ENCODE results near the gene SLC39A5. TPM values are rescaled to one million over a fixed set of nuclear protein-coding genes. Genes with fewer than 3 reads are reported as not detected.

SLC39A5 gene
- total RNA-seq, 2 experiments from 2014 or later, result 0.80 to 1.2 TPM

DNA sequence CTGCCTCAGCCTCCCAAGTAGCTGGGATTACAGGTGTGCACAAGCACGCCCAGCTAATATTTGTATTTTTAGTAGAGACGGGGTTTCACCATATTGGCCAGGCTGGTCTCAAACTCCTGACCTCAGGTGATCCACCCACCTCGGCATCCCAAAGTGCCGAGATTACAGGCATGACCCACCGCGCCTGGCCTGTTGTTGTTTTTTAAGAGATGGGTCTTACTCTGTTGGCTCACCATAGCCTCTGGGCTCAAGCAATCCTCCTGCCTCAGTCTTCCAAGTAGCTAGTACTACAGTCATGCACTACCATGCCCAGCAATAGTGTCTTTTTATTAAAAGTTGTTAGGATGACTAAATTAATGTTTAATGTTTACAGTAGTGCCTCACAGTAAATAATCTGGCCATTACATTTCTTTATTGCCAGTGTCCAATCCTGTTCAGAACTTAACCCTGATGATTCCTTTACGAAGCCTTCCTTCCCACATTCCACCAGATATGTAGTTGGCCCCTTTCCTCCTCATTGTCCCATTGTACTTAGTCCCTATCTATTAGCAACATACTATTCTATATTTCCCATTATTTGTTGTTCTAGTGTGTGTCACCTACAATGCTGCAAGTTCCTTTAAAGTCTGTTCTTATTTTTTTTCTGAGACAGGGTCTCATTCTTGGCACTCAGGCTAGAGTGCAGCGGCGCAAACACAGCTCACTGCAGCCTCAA is 31.8 kb upstream of the SLC39A5 start:
- no peak for DNase-seq
- ChIA-PET CTCF (interaction anchor here (0.6 to 3.3 kb wide), 3 partner anchors 9 to 11 kb away, joined by 4 to 15 read pairs (median 15); partner anchors contain the start of gene SMARCC2), POLR2A (interaction anchor here (1.2 kb wide), 1 partner anchor 10 kb away, joined by 4 read pairs; no protein-coding TSS in a partner anchor)
- H3K4me3 Mint-ChIP-seq, result no peak overlapping the region
- no peaks in the 10 kb centered on the region for H3K9me3 Mint-ChIP-seq
- H3K4me1 Mint-ChIP-seq, result peaks cover 5% of the 10 kb centered on the region
- H3K36me3 Mint-ChIP-seq (ENCODE audit: low read depth), result peaks cover 9% of the 10 kb centered on the region
- no peaks in the 10 kb centered on the region for H3K27me3 Mint-ChIP-seq
- no peak overlapping the region for H3K27ac Mint-ChIP-seq

- ChIA-PET CTCF (interaction anchor here (0.7 to 3.3 kb wide), 3 partner anchors 8 to 161 kb away, joined by 4 to 15 read pairs (median 15); partner anchors contain the start of gene SMARCC2), POLR2A (interaction anchor here (1.2 kb wide), 1 partner anchor 9 kb away, joined by 4 read pairs; no protein-coding TSS in a partner anchor)
- no peak for DNase-seq
- H3K4me3 Mint-ChIP-seq, result no peak overlapping the region
- no peaks in the 10 kb centered on the region for H3K9me3 Mint-ChIP-seq
- no peaks in the 10 kb centered on the region for H3K27me3 Mint-ChIP-seq
- no peaks in the 10 kb centered on the region for H3K4me1 Mint-ChIP-seq
- H3K27ac Mint-ChIP-seq, result no peak overlapping the region
- H3K36me3 Mint-ChIP-seq (ENCODE audit: low read depth), result peaks cover 5% of the 10 kb centered on the region
These were observed 31.0 kb upstream of the SLC39A5 start for GRCh38 chr12:56198836-56199235.

- H3K9me3 Mint-ChIP-seq, result no peaks in the 10 kb centered on the region
- peaks cover 21% of the 10 kb centered on the region for H3K36me3 Mint-ChIP-seq (ENCODE audit: low read depth)
- DNase-seq, result no peak
- H3K4me1 Mint-ChIP-seq, result no peaks in the 10 kb centered on the region
- POLR2A ChIA-PET, result interaction anchor here (1.3 kb wide), 1 partner anchor 12 kb away, joined by 3 read pairs; no protein-coding TSS in a partner anchor
- no peak overlapping the region for H3K4me3 Mint-ChIP-seq
- no peaks in the 10 kb centered on the region for H3K27me3 Mint-ChIP-seq
- no peak overlapping the region for H3K27ac Mint-ChIP-seq
- CTCF ChIA-PET, result interaction anchor here (1.0 to 2.3 kb wide), 3 partner anchors 8 to 14 kb away, joined by 5 to 9 read pairs (median 9); partner anchors contain the start of gene SMARCC2
These were observed 27.5 kb upstream of the SLC39A5 start for GRCh38 chr12:56202366-56202765.

DNA sequence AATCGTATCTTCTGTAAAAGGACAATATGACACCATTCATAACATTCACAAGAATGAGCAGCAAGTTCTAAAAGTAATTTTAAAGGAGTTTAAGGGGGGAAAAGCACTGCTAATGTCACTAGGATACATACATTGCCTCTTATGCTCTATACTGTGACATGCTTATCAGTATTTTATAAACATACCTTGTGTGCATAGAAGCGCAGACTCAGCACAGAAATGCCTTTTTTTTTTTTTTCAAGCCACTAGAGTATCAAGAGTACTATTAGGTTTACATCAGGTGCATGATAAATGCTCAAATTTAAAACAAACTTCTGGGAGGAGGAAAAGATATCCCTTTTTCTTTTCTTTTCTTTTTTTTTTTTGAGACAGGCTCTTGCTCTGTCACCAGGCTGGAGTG is 27.0 kb upstream of the SLC39A5 start:
- no peak overlapping the region for H3K4me3 Mint-ChIP-seq
- H3K9me3 Mint-ChIP-seq, result no peaks in the 10 kb centered on the region
- no peaks in the 10 kb centered on the region for H3K27me3 Mint-ChIP-seq
- DNase-seq, result no peak
- H3K27ac Mint-ChIP-seq, result no peak overlapping the region
- POLR2A ChIA-PET, result interaction anchor here (0.5 kb wide), 1 partner anchor 36 kb away, joined by 3 read pairs; no protein-coding TSS in a partner anchor
- no peaks in the 10 kb centered on the region for H3K4me1 Mint-ChIP-seq
- CTCF ChIA-PET, result interaction anchor here (0.8 to 2.3 kb wide), 4 partner anchors 9 to 248 kb away, joined by 3 to 9 read pairs (median 7); partner anchors contain the start of gene SMARCC2
- H3K36me3 Mint-ChIP-seq (ENCODE audit: low read depth), result peaks cover 26% of the 10 kb centered on the region

GRCh38 chr12:56204275-56204674 is 25.6 kb upstream of the SLC39A5 start:
- no peak overlapping the region for H3K27ac Mint-ChIP-seq
- no peaks in the 10 kb centered on the region for H3K9me3 Mint-ChIP-seq
- H3K4me3 Mint-ChIP-seq, result no peak overlapping the region
- no peak for DNase-seq
- ChIA-PET POLR2A (interaction anchor here (1.4 kb wide), 1 partner anchor 45 kb away, joined by 3 read pairs; no protein-coding TSS in a partner anchor), CTCF (interaction anchor here (1.1 to 5.9 kb wide), 4 partner anchors 10 to 54 kb away, joined by 3 to 43 read pairs (median 16); partner anchors contain the start of genes ANKRD52, RNF41 and SMARCC2)
- no peaks in the 10 kb centered on the region for H3K4me1 Mint-ChIP-seq
- no peaks in the 10 kb centered on the region for H3K27me3 Mint-ChIP-seq
- peaks cover 33% of the 10 kb centered on the region for H3K36me3 Mint-ChIP-seq (ENCODE audit: low read depth)

DNA sequence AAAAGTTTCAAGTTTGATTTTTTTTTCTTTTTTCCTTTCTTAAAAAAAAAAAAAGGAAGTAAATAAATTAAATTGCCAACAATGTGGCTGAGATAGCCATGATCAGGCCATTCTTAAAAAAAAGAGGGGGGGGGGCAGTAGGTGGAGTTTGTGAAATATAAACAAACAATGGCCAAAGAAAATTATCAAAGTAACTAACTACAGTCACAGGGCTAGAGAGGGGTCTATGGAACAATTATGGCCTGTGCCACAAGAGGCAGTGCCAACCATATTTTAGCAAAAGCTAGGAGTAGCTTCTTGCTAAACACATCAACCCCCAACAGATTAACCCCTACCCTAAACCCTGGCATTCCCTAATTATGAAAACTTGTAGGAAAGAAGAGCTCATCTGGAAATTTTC is 24.4 kb upstream of the SLC39A5 start:
- CTCF ChIA-PET, result interaction anchor here (1.0 to 5.9 kb wide), 10 partner anchors 8 to 57 kb away, joined by 3 to 43 read pairs (median 6); partner anchors contain the start of genes ANKRD52, RNF41 and SMARCC2
- POLR2A ChIA-PET, result interaction anchor here (1.4 to 4.5 kb wide), 2 partner anchors 16 to 46 kb away, joined by 3 to 32 read pairs; partner anchors contain the start of gene RNF41
- H3K9me3 Mint-ChIP-seq, result no peaks in the 10 kb centered on the region
- H3K27me3 Mint-ChIP-seq, result no peaks in the 10 kb centered on the region
- no peak overlapping the region for H3K4me3 Mint-ChIP-seq
- peaks cover 41% of the 10 kb centered on the region for H3K36me3 Mint-ChIP-seq (ENCODE audit: low read depth)
- H3K27ac Mint-ChIP-seq, result no peak overlapping the region
- DNase-seq, result no peak
- H3K4me1 Mint-ChIP-seq, result no peaks in the 10 kb centered on the region

DNA sequence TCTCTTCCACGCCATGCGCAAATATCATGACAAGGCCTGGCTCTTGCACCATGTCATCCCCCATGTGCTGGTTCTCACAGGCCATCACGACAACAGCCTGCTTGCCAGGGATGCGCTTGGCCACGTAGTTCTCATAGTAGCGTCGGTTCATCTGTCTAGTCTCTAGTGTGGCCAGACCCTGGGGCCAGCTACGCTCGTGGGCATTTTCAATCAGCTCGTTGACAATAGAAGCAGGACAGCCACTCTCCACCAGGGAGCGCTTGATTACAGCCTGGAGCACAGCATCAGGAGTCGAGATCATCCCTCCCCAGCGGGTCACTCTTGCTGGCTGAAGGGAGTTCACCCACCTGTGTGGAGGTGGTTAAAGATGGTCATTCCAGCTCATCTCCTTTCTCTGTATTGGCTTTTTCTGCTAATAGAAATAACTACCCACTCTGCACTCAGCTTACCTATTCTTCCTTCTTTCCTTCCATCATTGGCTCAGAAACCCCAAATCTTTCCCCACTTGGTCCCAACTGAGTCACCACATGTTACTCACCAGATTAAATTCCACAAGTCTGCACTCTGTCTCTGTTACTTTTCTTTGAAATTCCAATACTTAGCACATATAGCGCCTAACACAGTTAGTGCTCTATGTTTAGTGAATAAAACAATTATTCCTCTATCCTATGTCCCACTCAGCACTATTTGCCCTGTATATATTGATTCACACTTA is 23.2 kb upstream of the SLC39A5 start:
- Mint-ChIP-seq H3K4me1 (no peaks in the 10 kb centered on the region), H3K27me3 (no peaks in the 10 kb centered on the region), H3K36me3 (ENCODE audit: low read depth) (peaks cover 48% of the 10 kb centered on the region), H3K27ac (no peak overlapping the region), H3K9me3 (no peaks in the 10 kb centered on the region), H3K4me3 (no peak overlapping the region)
- ChIA-PET CTCF (interaction anchor here (0.6 to 5.9 kb wide), 18 partner anchors 9 to 430 kb away, joined by 3 to 43 read pairs (median 5); partner anchors contain the start of genes ANKRD52, CNPY2, COQ10A and RNF41), POLR2A (interaction anchor here (0.5 to 4.5 kb wide), 5 partner anchors 12 to 161 kb away, joined by 3 to 32 read pairs (median 4); partner anchors contain the start of genes CS and RNF41)
- DNase-seq, result peak; percentile 52

GRCh38 chr12:56208006-56208405 is 21.8 kb upstream of the SLC39A5 start:
- Mint-ChIP-seq H3K36me3 (ENCODE audit: low read depth) (peaks cover 60% of the 10 kb centered on the region), H3K27ac (no peak overlapping the region)
- POLR2A ChIA-PET, result interaction anchor here (0.8 to 4.5 kb wide), 5 partner anchors 10 to 92 kb away, joined by 3 to 32 read pairs (median 4); partner anchors contain the start of genes CS, RNF41 and SMARCC2

GRCh38 chr12:56212361-56212760 is 17.5 kb upstream of the SLC39A5 start:
- Mint-ChIP-seq H3K4me3 (no peak overlapping the region), H3K27ac (no peak overlapping the region), H3K36me3 (ENCODE audit: low read depth) (peaks cover 60% of the 10 kb centered on the region), H3K4me1 (peaks cover 6% of the 10 kb centered on the region), H3K27me3 (no peaks in the 10 kb centered on the region), H3K9me3 (no peaks in the 10 kb centered on the region)
- ChIA-PET POLR2A (interaction anchor here (1.4 kb wide), 1 partner anchor 10 kb away, joined by 6 read pairs; the partner anchor contains the start of gene RNF41), CTCF (interaction anchor here (1.4 kb wide), 1 partner anchor 10 kb away, joined by 4 read pairs; the partner anchor contains the start of gene RNF41)
- no peak for DNase-seq

More at GRCh38 chr12:56208006-56208405, 21.8 kb upstream of the SLC39A5 start:
- Mint-ChIP-seq H3K4me1 (peaks cover 4% of the 10 kb centered on the region), H3K4me3 (no peak overlapping the region), H3K9me3 (no peaks in the 10 kb centered on the region), H3K27me3 (no peaks in the 10 kb centered on the region)
- no peak for DNase-seq
- CTCF ChIA-PET, result interaction anchor here (1.3 to 5.9 kb wide), 8 partner anchors 10 to 429 kb away, joined by 3 to 43 read pairs (median 10); partner anchors contain the start of genes ANKRD52, RNF41, SMARCC2 and STAT2

- ChIA-PET POLR2A (interaction anchor here (0.7 to 1.4 kb wide), 3 partner anchors 8 to 85 kb away, joined by 3 to 6 read pairs (median 3); partner anchors contain the start of gene RNF41), CTCF (interaction anchor here (1.0 to 1.2 kb wide), 2 partner anchors 9 to 25 kb away, joined by 3 to 5 read pairs; partner anchors contain the start of gene SMARCC2)
- DNase-seq, result no peak
- no peaks in the 10 kb centered on the region for H3K27me3 Mint-ChIP-seq
- H3K4me3 Mint-ChIP-seq, result no peak overlapping the region
- H3K4me1 Mint-ChIP-seq, result peaks cover 6% of the 10 kb centered on the region
- peaks cover 51% of the 10 kb centered on the region for H3K36me3 Mint-ChIP-seq (ENCODE audit: low read depth)
- no peaks in the 10 kb centered on the region for H3K9me3 Mint-ChIP-seq
- no peak overlapping the region for H3K27ac Mint-ChIP-seq
These were observed 16.0 kb upstream of the SLC39A5 start for GRCh38 chr12:56213878-56214277.

DNA sequence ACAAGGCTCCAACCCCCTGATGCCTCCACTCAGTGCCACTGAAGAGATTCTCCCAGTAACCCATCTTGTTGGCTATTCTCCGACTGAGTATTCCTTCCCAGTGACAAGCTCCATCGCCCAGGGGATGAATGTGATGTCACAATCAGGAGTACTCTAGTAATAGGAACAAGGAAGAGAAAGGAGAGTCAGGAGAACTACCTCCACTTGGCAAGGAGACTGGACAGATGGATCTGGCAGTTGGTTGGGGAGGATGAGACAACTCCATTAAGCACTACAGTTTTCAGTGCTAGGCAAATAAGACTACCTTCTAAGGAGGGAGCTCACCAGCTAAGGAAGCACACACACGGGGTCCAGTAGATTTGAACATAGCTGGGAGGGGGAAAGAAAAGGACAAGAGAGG is 13.4 kb upstream of the SLC39A5 start:
- H3K4me1 Mint-ChIP-seq, result peaks cover 16% of the 10 kb centered on the region
- POLR2A ChIA-PET, result no interaction called here
- H3K4me3 Mint-ChIP-seq, result no peak overlapping the region
- no peak for DNase-seq
- CTCF ChIA-PET, result interaction anchor here (0.9 to 1.3 kb wide), 3 partner anchors 10 to 248 kb away, joined by 3 to 5 read pairs (median 4); partner anchors contain the start of gene SMARCC2
- peaks cover 33% of the 10 kb centered on the region for H3K36me3 Mint-ChIP-seq (ENCODE audit: low read depth)
- no peaks in the 10 kb centered on the region for H3K9me3 Mint-ChIP-seq
- no peak overlapping the region for H3K27ac Mint-ChIP-seq
- H3K27me3 Mint-ChIP-seq, result no peaks in the 10 kb centered on the region

DNA sequence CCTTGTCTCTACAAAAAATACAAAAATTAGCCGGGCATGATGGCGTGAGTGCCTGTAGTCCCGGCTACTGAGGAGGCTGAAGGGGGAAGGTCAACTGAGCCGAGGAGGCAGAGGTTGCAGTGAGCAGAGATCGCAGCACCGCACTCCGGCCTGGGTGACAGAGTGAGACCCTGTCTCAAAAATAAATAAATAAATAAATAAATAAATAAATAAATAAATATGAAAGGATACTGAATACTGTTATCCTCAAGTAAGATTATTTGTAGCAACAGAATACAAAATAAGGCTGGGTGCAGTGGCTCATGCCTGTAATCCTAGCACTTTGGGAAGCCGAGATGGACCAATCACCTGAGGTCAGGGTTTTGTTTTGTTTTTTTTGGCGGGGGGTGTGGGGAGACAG is 10.0 kb upstream of the SLC39A5 start:
- POLR2A ChIA-PET, result interaction anchor here (0.8 to 3.7 kb wide), 4 partner anchors 13 to 96 kb away, joined by 4 to 32 read pairs (median 17); partner anchors contain the start of genes CNPY2, ESYT1 and SMARCC2

More for the DNA sequence above, 10.0 kb upstream of the SLC39A5 start:
- no peaks in the 10 kb centered on the region for H3K9me3 Mint-ChIP-seq
- peak overlapping the region; percentile 47 for H3K27ac Mint-ChIP-seq
- no peaks in the 10 kb centered on the region for H3K27me3 Mint-ChIP-seq
- no peak for DNase-seq
- peaks cover 40% of the 10 kb centered on the region for H3K4me1 Mint-ChIP-seq
- peaks cover 8% of the 10 kb centered on the region for H3K36me3 Mint-ChIP-seq (ENCODE audit: low read depth)
- CTCF ChIA-PET, result interaction anchor here (0.7 to 3.8 kb wide), 3 partner anchors 13 to 961 kb away, joined by 4 to 43 read pairs (median 9); partner anchors contain the start of gene SMARCC2
- H3K4me3 Mint-ChIP-seq, result peak overlapping the region; percentile 27
